ENCODE results near the gene SLC6A20.

SLC6A20 gene

GRCh38 chr3:45799586-45799985 is 3.2 kb upstream of the SLC6A20 start:
- no peak for DNase-seq

GRCh38 chr3:45798034-45798433 is 1.7 kb upstream of the SLC6A20 start:
- DNase-seq = no peak

- no peak for DNase-seq
Measured at GRCh38 chr3:45796902-45797637, 734 bp upstream of the SLC6A20 start.

GRCh38 chr3:45795509-45795881 is 841 bp downstream of the SLC6A20 start:
- no peak for DNase-seq

- DNase-seq = no peak
Measured at GRCh38 chr3:45794660-45795059, 1.7 kb downstream of the SLC6A20 start.

- DNase-seq = no peak
Measured at GRCh38 chr3:45794177-45794560, 2.2 kb downstream of the SLC6A20 start.

GRCh38 chr3:45793482-45794176 is 2.7 kb downstream of the SLC6A20 start:
- DNase-seq = no peak

- no peak for DNase-seq
Measured at GRCh38 chr3:45792516-45793172, 3.7 kb downstream of the SLC6A20 start.

GRCh38 chr3:45792036-45792435 is 4.3 kb downstream of the SLC6A20 start:
- DNase-seq = no peak

- no peak for DNase-seq
Measured at GRCh38 chr3:45790596-45790995, 5.7 kb downstream of the SLC6A20 start.

GRCh38 chr3:45789235-45789812 is 7.0 kb downstream of the SLC6A20 start:
- no peak for DNase-seq

GRCh38 chr3:45787551-45787950 is 8.8 kb downstream of the SLC6A20 start:
- DNase-seq = no peak

- DNase-seq = no peak
Measured at GRCh38 chr3:45786801-45787495, 9.4 kb downstream of the SLC6A20 start.

- DNase-seq = no peak
Measured at GRCh38 chr3:45785605-45786150, 10.7 kb downstream of the SLC6A20 start.

GRCh38 chr3:45783667-45784066 is 12.7 kb downstream of the SLC6A20 start:
- no peak for DNase-seq

- DNase-seq = no peak
Measured at GRCh38 chr3:45782381-45782780, 14.0 kb downstream of the SLC6A20 start.

GRCh38 chr3:45781841-45782240 is 14.5 kb downstream of the SLC6A20 start:
- no peak for DNase-seq

GRCh38 chr3:45781271-45781670 is 15.1 kb downstream of the SLC6A20 start:
- DNase-seq = no peak

GRCh38 chr3:45779746-45780735 is 16.3 kb downstream of the SLC6A20 start:
- no peak for DNase-seq

- DNase-seq = no peak
Measured at GRCh38 chr3:45778761-45779201, 17.6 kb downstream of the SLC6A20 start.

GRCh38 chr3:45777746-45778386 is 18.5 kb downstream of the SLC6A20 start:
- DNase-seq = no peak

Measured in fibroblast of skin of right quadriceps (primary cell).